Glomerular endothelial cell (primary cell): ENCODE measurements around the gene LPAR3. TPM values are rescaled to one million over a fixed set of nuclear protein-coding genes. Genes with fewer than 3 reads are reported as not detected.

Experiments used
- DNase-seq: peaks from one replicate; pipeline ENCODE4 v3.0.0-alpha.2; 2011; ENCODE audit warnings: low read depth, low spot score; ENCODE audit errors: extremely low read depth
- total RNA-seq: library from RNA; depleted of rRNA; stranded (reverse); fragments of >200 nt; gene quantifications from 2 replicates; pipeline ENCODE4 v1.2.3, GENCODE V29; 2015

Gene LPAR3
- total RNA-seq, 1 donor from 2014 or later: 0.06 TPM

GRCh38 chr1:84780000-84780716, 112.8 kb downstream of the LPAR3 start:
- no peak for DNase-seq

GRCh38 chr1:84776639-84777038, 116.4 kb downstream of the LPAR3 start:
- DNase-seq: no peak

GRCh38 chr1:84775535-84775920, 117.5 kb downstream of the LPAR3 start:
- no peak for DNase-seq

GRCh38 chr1:84774669-84775534, 118.1 kb downstream of the LPAR3 start:
- no peak for DNase-seq

- DNase-seq: no peak
These were observed 119.0 kb downstream of the LPAR3 start for GRCh38 chr1:84773933-84774497.

GRCh38 chr1:84773195-84773594, 119.8 kb downstream of the LPAR3 start:
- DNase-seq: no peak

- peak; percentile 60 for DNase-seq
These were observed 120.5 kb downstream of the LPAR3 start for GRCh38 chr1:84772428-84772943.

- DNase-seq: no peak
These were observed 121.1 kb downstream of the LPAR3 start for GRCh38 chr1:84771895-84772294.

GRCh38 chr1:84770481-84770880, 122.5 kb downstream of the LPAR3 start:
- DNase-seq: no peak

GRCh38 chr1:84769636-84770035, 123.4 kb downstream of the LPAR3 start:
- no peak for DNase-seq

- no peak for DNase-seq
These were observed 124.4 kb downstream of the LPAR3 start for GRCh38 chr1:84768634-84769033.

GRCh38 chr1:84763912-84764680, 128.9 kb downstream of the LPAR3 start:
- DNase-seq: no peak

GRCh38 chr1:84762664-84763063, 130.3 kb downstream of the LPAR3 start:
- DNase-seq: no peak

Other genes starting within 250 kb of the LPAR3 start
- gene SSX2IP, start 202.7 kb downstream of the LPAR3 start, total RNA-seq: 3.9 and 4.3 TPM in 2 replicates
- gene MCOLN2, start 103.9 kb upstream of the LPAR3 start, total RNA-seq: not detected in 2 replicates
- not detected in 2 replicates for gene MCOLN3, start 155.3 kb upstream of the LPAR3 start, total RNA-seq